Stimulated activated memory B cell treated with anti-CD40 and anti-IgM and Interleukin-4, amounts not matched to agents 10 μg/mL and 1 μg/mL and 100 μg/mL, for 72 hours (primary cell): Measurements from ENCODE around the gene NECTIN3.

Experiments
- ATAC-seq: fragments of 150-1000 bp; cut with Tn5 transposase; 2 replicates; pipeline ENCODE4 v1.10.0; 2021
- H3K27ac Mint-ChIP-seq: one replicate; pipeline ENCODE4 v1.8.0; 2022; ENCODE audit warnings: mild to moderate bottlenecking, mixed read lengths
- H3K27me3 Mint-ChIP-seq: one replicate; pipeline ENCODE4 v1.8.0; 2022; ENCODE audit warnings: mixed read lengths
- H3K36me3 Mint-ChIP-seq: one replicate; pipeline ENCODE4 v1.8.0; 2022; ENCODE audit warnings: mixed read lengths
- H3K4me1 Mint-ChIP-seq: one replicate; pipeline ENCODE4 v1.8.0; 2022; ENCODE audit warnings: mixed read lengths
- H3K4me3 Mint-ChIP-seq: one replicate; pipeline ENCODE4 v1.8.0; 2022; ENCODE audit warnings: mild to moderate bottlenecking, moderate library complexity, mixed read lengths
- H3K9me3 Mint-ChIP-seq: one replicate; pipeline ENCODE4 v1.8.0; 2022; ENCODE audit warnings: mixed read lengths

Gene NECTIN3, protein sequence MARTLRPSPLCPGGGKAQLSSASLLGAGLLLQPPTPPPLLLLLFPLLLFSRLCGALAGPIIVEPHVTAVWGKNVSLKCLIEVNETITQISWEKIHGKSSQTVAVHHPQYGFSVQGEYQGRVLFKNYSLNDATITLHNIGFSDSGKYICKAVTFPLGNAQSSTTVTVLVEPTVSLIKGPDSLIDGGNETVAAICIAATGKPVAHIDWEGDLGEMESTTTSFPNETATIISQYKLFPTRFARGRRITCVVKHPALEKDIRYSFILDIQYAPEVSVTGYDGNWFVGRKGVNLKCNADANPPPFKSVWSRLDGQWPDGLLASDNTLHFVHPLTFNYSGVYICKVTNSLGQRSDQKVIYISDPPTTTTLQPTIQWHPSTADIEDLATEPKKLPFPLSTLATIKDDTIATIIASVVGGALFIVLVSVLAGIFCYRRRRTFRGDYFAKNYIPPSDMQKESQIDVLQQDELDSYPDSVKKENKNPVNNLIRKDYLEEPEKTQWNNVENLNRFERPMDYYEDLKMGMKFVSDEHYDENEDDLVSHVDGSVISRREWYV

DNA sequence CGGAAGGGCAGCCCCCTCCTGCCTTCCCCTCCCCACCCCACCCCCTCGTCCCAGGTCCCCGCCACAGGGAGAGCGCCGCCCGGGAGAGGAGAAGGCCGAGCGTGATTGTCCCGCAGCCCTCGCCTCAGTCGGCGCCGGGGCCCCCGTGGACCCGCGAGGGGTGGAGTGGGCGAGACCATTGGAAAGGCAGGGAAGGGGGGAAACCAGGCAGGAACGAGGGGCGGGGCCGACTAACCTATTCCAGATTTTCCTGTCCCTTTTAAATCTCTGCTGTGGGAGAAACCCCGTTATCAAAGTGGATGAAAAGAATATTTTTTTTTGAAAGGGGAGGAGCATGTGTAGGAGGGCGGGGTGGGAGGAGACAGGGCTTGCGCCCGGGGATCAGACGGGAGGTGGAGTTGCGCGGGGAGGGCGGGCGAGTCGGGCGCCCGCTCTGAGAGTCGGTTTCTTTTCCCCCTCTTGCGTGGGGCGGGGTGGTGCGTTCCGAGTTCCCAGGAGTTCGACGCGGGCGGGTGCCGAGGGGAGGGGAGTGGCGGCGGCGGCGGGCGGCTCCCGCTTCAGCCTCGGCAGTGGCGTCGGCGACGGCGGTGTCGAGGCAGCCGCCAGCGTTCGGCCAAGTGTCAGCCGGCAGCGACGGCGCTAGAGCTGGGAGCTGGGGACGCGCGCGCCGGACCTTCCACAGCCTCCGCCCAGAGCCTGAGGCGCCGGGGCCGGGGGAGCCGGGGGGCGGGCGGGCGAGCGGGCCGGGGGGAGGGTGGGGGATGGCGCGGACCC, at the start of gene NECTIN3:
TSS of gene NECTIN3 (plus strand) at position 560 of the 774 bp plus-strand sequence. CDS start at position 762, 202 bp downstream.
- peak; percentile 83 for ATAC-seq
- Mint-ChIP-seq H3K27me3 (peaks cover 56% of the 10 kb centered on the region), H3K9me3 (no peaks in the 10 kb centered on the region), H3K36me3 (no peaks in the 10 kb centered on the region), H3K27ac (no peak within 1 kb of the TSS), H3K4me3 (peak within 1 kb of the TSS; percentile 84), H3K4me1 (peaks cover 26% of the 10 kb centered on the region)

DNA sequence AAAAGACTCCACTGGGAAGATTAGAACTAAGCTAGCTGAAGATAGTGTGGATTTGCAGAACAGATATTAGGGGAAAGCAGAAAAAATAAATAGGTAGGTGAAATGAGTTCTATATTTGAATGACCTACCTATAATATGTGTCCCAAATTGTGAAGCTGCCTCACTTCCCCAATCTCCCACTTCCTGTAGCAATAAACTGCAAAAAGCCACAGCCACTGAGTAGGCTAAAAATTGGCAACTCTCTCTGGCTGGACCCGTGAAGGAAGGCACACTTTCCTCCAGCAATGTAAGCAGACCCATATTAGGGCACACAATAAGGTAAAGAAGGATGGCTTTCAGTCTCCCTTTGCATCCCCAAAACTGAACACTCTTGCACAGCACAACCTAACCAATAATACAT, 43.7 kb upstream of the NECTIN3 start:
- no peaks in the 10 kb centered on the region for H3K4me1 Mint-ChIP-seq
- no peak for ATAC-seq
- H3K9me3 Mint-ChIP-seq = no peaks in the 10 kb centered on the region
- no peak overlapping the region for H3K27ac Mint-ChIP-seq
- no peaks in the 10 kb centered on the region for H3K36me3 Mint-ChIP-seq
- no peak overlapping the region for H3K4me3 Mint-ChIP-seq
- H3K27me3 Mint-ChIP-seq = no peaks in the 10 kb centered on the region

DNA sequence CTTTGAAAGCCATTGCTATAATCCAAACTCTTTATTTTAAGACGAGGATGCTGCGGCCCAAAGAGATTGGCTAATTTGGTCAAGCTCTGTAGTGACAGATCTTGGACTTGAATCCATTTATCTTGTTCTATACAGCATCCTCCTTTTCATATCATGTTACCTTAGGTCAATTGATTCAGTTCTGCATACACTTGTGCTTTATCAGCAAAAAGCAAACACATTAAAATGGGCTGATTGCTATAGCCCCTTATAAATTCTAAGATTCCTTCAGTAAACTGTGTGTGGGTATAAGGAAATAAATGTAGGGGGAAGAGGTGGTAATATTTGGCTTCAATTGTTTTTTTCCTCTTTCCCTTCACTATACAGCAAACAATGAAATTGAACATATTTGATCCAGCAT, 40.1 kb upstream of the NECTIN3 start:
- no peak for ATAC-seq
- no peaks in the 10 kb centered on the region for H3K4me1 Mint-ChIP-seq
- no peaks in the 10 kb centered on the region for H3K27me3 Mint-ChIP-seq
- no peak overlapping the region for H3K4me3 Mint-ChIP-seq
- H3K36me3 Mint-ChIP-seq = no peaks in the 10 kb centered on the region
- H3K9me3 Mint-ChIP-seq = peaks cover 9% of the 10 kb centered on the region
- no peak overlapping the region for H3K27ac Mint-ChIP-seq

DNA sequence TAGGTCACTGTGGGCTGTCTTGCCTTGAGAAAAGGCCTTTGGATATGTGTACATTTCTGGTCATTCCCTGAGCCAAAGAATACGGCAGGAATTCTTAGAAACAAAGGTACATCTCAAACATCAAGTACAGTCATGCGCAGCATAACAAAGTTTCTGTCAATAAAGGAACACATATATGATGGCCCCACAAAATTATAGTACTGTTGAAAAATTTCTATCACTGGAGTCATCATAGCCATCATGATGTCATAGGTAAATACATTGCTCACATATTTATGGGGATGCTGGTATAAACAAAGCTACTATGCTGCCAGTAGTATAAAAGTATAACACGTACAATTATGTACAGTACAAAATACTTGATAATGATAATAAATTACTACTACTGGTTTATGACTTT, 38.9 kb upstream of the NECTIN3 start:
- Mint-ChIP-seq H3K36me3 (no peaks in the 10 kb centered on the region), H3K9me3 (peaks cover 21% of the 10 kb centered on the region), H3K27ac (no peak overlapping the region), H3K4me3 (no peak overlapping the region), H3K27me3 (no peaks in the 10 kb centered on the region), H3K4me1 (no peaks in the 10 kb centered on the region)
- ATAC-seq = no peak

DNA sequence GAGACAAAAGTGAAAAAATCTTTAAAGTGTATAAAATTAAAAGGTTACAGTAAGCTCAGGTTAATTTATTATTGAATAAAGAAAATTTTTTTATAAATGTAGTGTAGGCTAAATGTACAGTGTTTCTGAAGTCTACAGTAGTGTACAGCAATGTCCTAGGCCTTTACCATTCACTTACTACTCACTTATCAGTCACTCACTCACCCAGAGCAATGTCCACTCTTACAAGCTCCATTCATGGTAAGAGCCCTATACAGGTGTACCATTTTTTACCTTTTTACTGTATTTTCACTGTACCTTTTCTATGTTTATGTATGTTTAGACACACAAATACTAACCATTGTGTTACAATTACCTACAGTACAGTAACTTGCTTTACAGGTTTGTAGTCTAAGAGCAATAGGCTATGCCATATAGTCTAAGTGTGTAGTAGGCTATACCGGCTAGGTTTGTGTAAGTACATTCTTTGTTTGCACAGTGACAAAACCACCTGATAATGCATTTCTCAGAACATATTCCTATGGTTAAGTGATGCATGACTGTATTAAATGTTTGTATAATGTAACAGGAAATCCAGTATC, 38.1 kb upstream of the NECTIN3 start:
- Mint-ChIP-seq H3K36me3 (no peaks in the 10 kb centered on the region), H3K4me3 (no peak overlapping the region), H3K27me3 (no peaks in the 10 kb centered on the region), H3K27ac (no peak overlapping the region), H3K4me1 (no peaks in the 10 kb centered on the region), H3K9me3 (peaks cover 24% of the 10 kb centered on the region)
- no peak for ATAC-seq

DNA sequence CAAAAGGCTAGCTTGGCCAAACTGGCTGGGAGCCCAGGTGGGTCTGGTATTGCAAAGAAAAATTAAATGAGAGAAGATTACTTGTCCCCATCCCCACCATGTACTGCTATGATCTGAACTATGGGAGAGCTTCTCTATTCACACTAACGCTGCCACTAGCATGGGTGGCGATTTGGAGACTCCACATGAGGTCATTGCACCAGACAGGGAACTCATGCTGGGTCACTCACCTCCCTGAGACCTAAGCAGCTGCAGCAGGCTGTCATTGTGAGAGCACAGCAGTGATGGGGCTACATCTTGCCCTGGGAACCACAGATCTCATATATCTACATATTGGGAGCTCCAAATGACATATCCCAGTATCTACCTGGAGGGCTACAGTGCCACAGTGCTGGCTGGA, 36.3 kb upstream of the NECTIN3 start:
- Mint-ChIP-seq H3K4me3 (no peak overlapping the region), H3K36me3 (no peaks in the 10 kb centered on the region), H3K9me3 (peaks cover 29% of the 10 kb centered on the region), H3K27ac (no peak overlapping the region), H3K27me3 (no peaks in the 10 kb centered on the region), H3K4me1 (no peaks in the 10 kb centered on the region)
- no peak for ATAC-seq

DNA sequence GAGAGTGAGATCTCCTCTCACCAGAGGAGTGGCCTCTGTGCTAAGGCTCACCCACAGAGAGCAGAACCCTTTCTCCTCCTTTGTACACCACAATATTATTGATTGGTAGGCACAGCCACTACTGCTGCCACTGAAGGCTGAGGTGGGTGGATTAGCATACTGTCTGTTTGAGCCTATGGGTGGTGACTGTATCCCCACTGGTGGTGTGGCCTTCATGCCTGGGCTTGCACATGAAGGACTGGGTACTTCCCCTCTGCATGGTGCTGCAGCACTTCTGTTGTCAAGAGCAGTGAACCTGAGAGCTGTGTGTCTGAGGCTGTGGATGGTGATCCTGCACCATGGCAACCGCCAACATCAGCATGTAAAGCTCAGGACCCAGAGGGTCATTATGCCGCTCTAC, 35.7 kb upstream of the NECTIN3 start:
- Mint-ChIP-seq H3K27ac (no peak overlapping the region), H3K4me3 (no peak overlapping the region), H3K9me3 (peaks cover 29% of the 10 kb centered on the region)

DNA sequence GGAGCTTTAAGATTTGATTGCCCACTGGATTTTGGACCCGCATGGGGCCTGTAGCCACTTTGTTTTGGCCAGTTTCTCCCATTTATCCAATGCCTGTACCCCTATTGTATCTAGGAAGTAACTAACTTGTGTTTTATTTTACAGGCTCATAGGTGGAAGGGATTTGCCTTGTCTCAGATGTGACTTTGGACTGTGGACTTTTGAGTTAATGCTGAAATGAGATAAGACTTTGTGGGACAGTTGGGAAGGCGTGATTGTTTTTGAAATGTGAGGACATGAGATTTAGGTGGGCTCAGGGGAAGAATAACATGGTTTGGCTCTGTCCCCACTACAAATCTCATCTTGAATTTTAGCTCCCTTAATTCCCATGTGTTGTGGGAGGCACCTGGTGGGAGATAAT, 30.7 kb upstream of the NECTIN3 start:
- Mint-ChIP-seq H3K9me3 (peaks cover 25% of the 10 kb centered on the region), H3K27ac (no peak overlapping the region), H3K4me3 (no peak overlapping the region), H3K4me1 (no peaks in the 10 kb centered on the region), H3K36me3 (no peaks in the 10 kb centered on the region), H3K27me3 (no peaks in the 10 kb centered on the region)
- ATAC-seq = no peak

More for the DNA sequence above, 35.7 kb upstream of the NECTIN3 start:
- no peaks in the 10 kb centered on the region for H3K36me3 Mint-ChIP-seq
- no peaks in the 10 kb centered on the region for H3K27me3 Mint-ChIP-seq
- no peaks in the 10 kb centered on the region for H3K4me1 Mint-ChIP-seq
- ATAC-seq = no peak

DNA sequence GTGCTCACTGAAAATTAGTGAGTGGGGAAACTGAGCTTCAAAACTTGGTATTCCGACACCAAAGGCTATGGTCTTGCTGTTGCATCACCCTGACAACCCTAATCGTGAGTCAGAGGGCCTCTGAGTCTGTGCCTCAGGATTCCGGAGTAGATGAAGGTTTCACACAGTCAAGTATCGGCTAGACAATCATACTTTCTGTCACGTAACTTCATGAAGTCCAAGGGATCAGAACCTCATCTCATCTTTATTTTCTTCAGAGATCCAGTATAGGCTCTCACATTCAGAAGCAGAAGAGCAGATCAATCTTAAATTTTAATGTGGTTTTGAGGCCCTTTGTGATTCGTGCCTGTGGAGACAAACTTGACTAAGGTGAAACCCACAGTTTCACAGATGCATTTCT, 26.1 kb upstream of the NECTIN3 start:
- H3K36me3 Mint-ChIP-seq = no peaks in the 10 kb centered on the region
- H3K27me3 Mint-ChIP-seq = peaks cover 14% of the 10 kb centered on the region
- H3K4me1 Mint-ChIP-seq = no peaks in the 10 kb centered on the region
- no peaks in the 10 kb centered on the region for H3K9me3 Mint-ChIP-seq
- no peak overlapping the region for H3K27ac Mint-ChIP-seq
- no peak overlapping the region for H3K4me3 Mint-ChIP-seq
- ATAC-seq = no peak

DNA sequence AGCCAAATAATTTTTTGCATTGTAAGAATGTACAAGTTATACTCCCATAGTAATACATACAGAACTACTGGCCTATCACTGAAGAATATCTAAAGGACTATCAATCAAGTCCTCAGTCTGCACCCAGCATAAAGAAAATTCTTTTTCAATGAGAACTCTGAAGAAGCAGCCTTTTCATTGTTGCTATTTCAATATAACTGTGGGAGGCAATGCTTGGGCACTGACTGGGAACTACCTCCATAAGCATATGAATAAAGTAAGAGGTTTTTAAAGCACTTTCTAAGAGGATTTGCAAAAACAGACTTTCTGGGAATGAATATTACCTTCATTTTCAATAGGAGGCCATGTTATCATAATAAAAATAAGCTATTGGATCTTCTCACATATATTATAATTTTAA, 24.6 kb upstream of the NECTIN3 start:
- Mint-ChIP-seq H3K27me3 (peaks cover 22% of the 10 kb centered on the region), H3K27ac (no peak overlapping the region), H3K36me3 (no peaks in the 10 kb centered on the region), H3K4me3 (no peak overlapping the region), H3K4me1 (peaks cover 6% of the 10 kb centered on the region), H3K9me3 (no peaks in the 10 kb centered on the region)
- ATAC-seq = no peak

DNA sequence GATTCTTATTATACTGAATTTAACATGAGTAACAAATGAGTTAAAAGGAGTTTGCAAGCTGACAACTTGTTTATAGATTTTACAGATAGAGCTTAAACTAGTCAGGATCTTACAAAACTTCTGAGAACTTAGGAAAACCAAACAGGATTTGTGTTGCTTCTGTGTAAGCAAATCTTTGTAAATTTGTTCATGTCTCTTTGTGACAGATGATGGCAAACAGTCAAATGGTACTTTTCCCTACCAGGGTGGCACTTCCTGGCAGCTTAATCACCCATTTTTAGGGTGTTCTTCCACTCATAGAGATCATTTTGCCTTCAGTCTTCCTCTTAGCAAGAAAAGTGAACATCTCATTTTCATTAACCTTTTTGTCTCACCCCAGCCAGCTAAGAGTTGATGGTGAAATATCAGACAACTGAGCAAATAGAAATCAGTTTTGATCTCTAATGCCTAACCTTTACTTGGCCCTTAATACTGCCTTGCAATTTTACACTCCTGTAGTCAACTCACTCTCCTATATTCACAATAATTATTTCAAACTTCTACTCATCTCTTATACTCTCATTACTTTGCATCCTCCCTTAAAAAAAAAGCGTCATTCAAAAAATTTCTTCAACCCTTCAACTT, 23.7 kb upstream of the NECTIN3 start:
- H3K9me3 Mint-ChIP-seq = no peaks in the 10 kb centered on the region
- no peak overlapping the region for H3K4me3 Mint-ChIP-seq
- no peak for ATAC-seq
- no peak overlapping the region for H3K27ac Mint-ChIP-seq
- no peaks in the 10 kb centered on the region for H3K36me3 Mint-ChIP-seq
- peaks cover 26% of the 10 kb centered on the region for H3K27me3 Mint-ChIP-seq
- H3K4me1 Mint-ChIP-seq = peaks cover 6% of the 10 kb centered on the region

DNA sequence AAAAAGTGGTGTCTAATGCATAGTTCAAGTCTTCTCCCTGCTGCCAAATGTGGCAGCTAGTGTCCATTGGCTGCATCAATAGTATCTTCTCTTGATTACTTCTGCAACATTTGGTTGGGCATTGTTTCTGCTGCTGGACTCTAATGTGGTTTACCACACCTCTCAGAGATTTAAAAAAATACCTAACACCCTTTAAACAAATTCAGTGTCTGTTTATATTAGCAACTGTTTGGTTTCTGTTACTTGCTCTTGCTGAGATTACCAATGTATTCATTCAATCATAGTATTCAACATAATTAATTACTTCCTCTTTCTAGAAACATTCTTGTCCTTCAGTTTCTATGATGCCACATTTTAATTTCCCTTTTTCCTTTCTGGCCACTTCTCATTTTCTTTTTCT, 20.3 kb upstream of the NECTIN3 start:
- ATAC-seq = no peak
- Mint-ChIP-seq H3K36me3 (no peaks in the 10 kb centered on the region), H3K27me3 (peaks cover 37% of the 10 kb centered on the region), H3K27ac (no peak overlapping the region), H3K9me3 (no peaks in the 10 kb centered on the region), H3K4me3 (no peak overlapping the region), H3K4me1 (peaks cover 6% of the 10 kb centered on the region)

DNA sequence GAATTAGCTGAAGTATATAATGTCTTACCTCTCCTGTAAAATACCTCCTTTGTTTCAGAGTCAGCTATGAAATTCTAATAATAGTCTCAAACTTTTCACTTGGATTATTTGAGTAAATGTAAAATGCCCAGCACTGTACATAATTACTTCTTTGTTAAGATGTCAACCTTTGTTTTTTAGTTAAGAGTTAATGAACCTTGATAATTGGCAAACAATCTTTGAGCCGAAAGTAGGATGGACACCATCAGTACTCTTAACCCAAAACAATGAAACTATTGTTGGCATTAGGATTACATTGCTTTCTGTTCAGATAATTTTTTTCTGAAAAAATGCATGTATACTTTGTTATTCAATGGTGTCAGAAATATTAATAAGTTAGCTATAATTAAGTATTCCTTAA, 3.0 kb upstream of the NECTIN3 start:
- Mint-ChIP-seq H3K27me3 (peaks cover 35% of the 10 kb centered on the region), H3K4me3 (no peak overlapping the region), H3K4me1 (peaks cover 26% of the 10 kb centered on the region)

DNA sequence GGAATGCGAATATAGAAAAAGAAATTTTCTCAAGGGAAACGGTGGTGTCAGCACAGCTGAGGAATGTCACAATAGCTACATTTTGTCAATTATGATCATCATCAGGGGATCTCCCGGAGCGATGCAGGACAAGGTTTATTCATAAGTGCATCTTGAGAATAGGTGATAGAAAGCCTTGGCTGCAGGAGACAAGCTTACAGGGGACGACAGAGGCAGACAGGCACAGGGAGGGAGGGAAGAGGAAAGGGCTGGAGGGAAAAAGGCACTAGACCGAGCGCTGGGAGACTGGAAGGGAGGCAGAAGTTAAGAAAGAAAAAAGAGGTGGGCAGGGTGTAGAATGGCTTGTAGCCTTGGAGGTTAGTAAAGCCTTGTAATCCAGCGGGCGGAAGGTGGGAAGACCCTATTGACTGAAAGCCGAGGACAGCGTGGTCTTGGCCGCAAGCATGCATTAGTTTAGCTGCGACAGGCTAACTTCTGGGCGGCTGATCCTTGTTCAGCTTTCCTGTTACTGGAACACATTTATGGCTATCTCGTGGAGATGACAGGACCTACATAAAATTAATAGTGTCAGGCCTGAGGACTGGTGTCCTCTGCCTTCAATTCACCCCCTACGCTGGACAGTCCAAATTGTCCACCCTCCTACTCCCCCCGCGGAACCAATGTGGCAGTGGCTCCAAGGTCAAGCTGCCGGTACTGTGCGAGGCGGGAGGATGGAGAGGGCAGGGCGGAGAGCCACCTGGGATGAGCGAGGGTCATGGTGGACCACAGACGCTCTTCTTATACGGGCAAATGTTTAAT, 1.4 kb upstream of the NECTIN3 start:
- H3K4me3 Mint-ChIP-seq = peak overlapping the region; percentile 84
- no peaks in the 10 kb centered on the region for H3K36me3 Mint-ChIP-seq
- no peaks in the 10 kb centered on the region for H3K9me3 Mint-ChIP-seq
- no peak overlapping the region for H3K27ac Mint-ChIP-seq
- no peak for ATAC-seq
- peaks cover 26% of the 10 kb centered on the region for H3K4me1 Mint-ChIP-seq
- H3K27me3 Mint-ChIP-seq = peaks cover 51% of the 10 kb centered on the region

More for the DNA sequence above, 3.0 kb upstream of the NECTIN3 start:
- Mint-ChIP-seq H3K27ac (no peak overlapping the region), H3K9me3 (no peaks in the 10 kb centered on the region), H3K36me3 (no peaks in the 10 kb centered on the region)
- ATAC-seq = no peak
